Testis (tissue), 3 donors: ENCODE results near the gene CTTNBP2. TPM values are rescaled to one million over a fixed set of nuclear protein-coding genes. Genes with fewer than 3 reads are reported as not detected.

ENCODE experiments used
- DNase-seq: peaks from one replicate; pipeline ENCODE4 v3.0.0-alpha.2; 2019
- H3K27ac ChIP-seq, 2 donors: fragments of 200-600 bp; sonication (generic); one replicate each; pipeline ENCODE4 v1.5.1; 2019
- H3K27me3 ChIP-seq: fragments of 200-600 bp; sonication (generic); one replicate; pipeline ENCODE4 v1.5.1; 2019
- H3K36me3 ChIP-seq: fragments of 200-600 bp; sonication (generic); one replicate; pipeline ENCODE4 v1.5.1; 2017; ENCODE audit warnings: low read depth; ENCODE audit errors: missing control alignments
- H3K4me1 ChIP-seq: fragments of 200-600 bp; sonication (generic); one replicate; pipeline ENCODE4 v1.5.1; 2019
- H3K4me3 ChIP-seq, 2 donors: fragments of 200-600 bp; sonication (generic); one replicate each; pipeline ENCODE4 v1.5.1; 2017 to 2019
- H3K9me3 ChIP-seq: fragments of 200-600 bp; sonication (generic); one replicate; pipeline ENCODE4 v1.5.1; 2017
- CTCF ChIP-seq, 3 experiments: fragments of 450-650 bp in 2 of 3; fragments of 200-600 bp in 1 of 3; sonication (generic) in 1 of 3; IDR thresholded peaks; one replicate each; pipeline ENCODE4 v1.5.1; 2016 to 2019; ENCODE audit warnings: antibody characterized with exemption in 3 of 3, mild to moderate bottlenecking in 2 of 3, moderate library complexity in 1 of 3
- POLR2A ChIP-seq: fragments of 450-650 bp; IDR thresholded peaks from one replicate; pipeline ENCODE4 v1.6.1; 2017; ENCODE audit warnings: antibody characterized with exemption, mild to moderate bottlenecking, moderate library complexity
- WGBS, 2 donors: methylation state at CpG; one replicate each; pipeline ENCODE4 v1.1.5; 2018; 5-methylcytosine and 5-hydroxymethylcytosine counted together
- intact Hi-C: fragments of 100-400 bp; cut with DNase I; formaldehyde crosslinking; loops from one replicate; pipeline ENCODE4 v1.15.1; 2023; ENCODE audit warnings: low total_unique reads
- polyA plus RNA-seq: library from polyadenylated mRNA; stranded (reverse); fragments of 350-450 nt; fragmentation: Illumina TruSeq; extraction: RNeasy Lipid Tissue Mini Kit (QIAGEN cat#74804); gene quantifications from one replicate; pipeline ENCODE4 v1.2.3, GENCODE V29; 2014; ENCODE audit warnings: low read depth, low replicate concordance; ENCODE audit not compliant: insufficient read depth
- total RNA-seq, 2 donors: library from RNA; depleted of rRNA; stranded (reverse); fragments of >200 nt; gene quantifications; one replicate each; pipeline ENCODE4 v1.2.3, GENCODE V29; 2016

The CTTNBP2 gene
- total and polyA plus RNA-seq, 3 donors from 2014 or later, result 2.7 to 4.3 (median 3.4) TPM

GRCh38 chr7:117800406-117800805 is 72.8 kb downstream of the CTTNBP2 start:
- H3K36me3 ChIP-seq, result no peaks in the 10 kb centered on the region
- H3K4me1 ChIP-seq, result no peaks in the 10 kb centered on the region
- no peaks in the 10 kb centered on the region for H3K9me3 ChIP-seq
- WGBS, 2 donors, result 79 to 89% methylated on average over 3 of the region's 3 CpGs
- TF ChIP-seq POLR2A, result no peak
- H3K27ac ChIP-seq, result no peak overlapping the region
- H3K4me3 ChIP-seq, result no peak overlapping the region
- DNase-seq, result no peak
- no peaks in the 10 kb centered on the region for H3K27me3 ChIP-seq
- intact Hi-C loops, result no loop called here

- intact Hi-C loops, result no loop called here
- Histone ChIP-seq H3K9me3 (no peaks in the 10 kb centered on the region), H3K4me3 (no peak overlapping the region), H3K36me3 (no peaks in the 10 kb centered on the region), H3K27ac (no peak overlapping the region), H3K27me3 (no peaks in the 10 kb centered on the region), H3K4me1 (no peaks in the 10 kb centered on the region)
- TF ChIP-seq CTCF (IDR thresholded peaks at IDR 0.05), result no peak
- TF ChIP-seq POLR2A, result no peak
- no peak for DNase-seq
- 61 to 82% methylated on average over 1 of the region's 1 CpG for WGBS, 2 donors
Observed at GRCh38 chr7:117796889-117797288, 76.4 kb downstream of the CTTNBP2 start.

GRCh38 chr7:117793976-117794375 is 79.3 kb downstream of the CTTNBP2 start:
- Histone ChIP-seq H3K4me3 (no peak overlapping the region), H3K27me3 (no peaks in the 10 kb centered on the region), H3K4me1 (no peaks in the 10 kb centered on the region), H3K9me3 (no peaks in the 10 kb centered on the region), H3K27ac (no peak overlapping the region), H3K36me3 (no peaks in the 10 kb centered on the region)
- TF ChIP-seq POLR2A (no peak), CTCF (IDR thresholded peaks at IDR 0.05) (no peak)
- intact Hi-C loops, result no loop called here
- DNase-seq, result no peak
- 66 to 92% methylated on average over 2 of the region's 2 CpGs for WGBS, 2 donors

- intact Hi-C loops, result no loop called here
- no peaks in the 10 kb centered on the region for H3K9me3 ChIP-seq
- no peaks in the 10 kb centered on the region for H3K36me3 ChIP-seq
- no peak for DNase-seq
- TF ChIP-seq POLR2A, result no peak
- H3K27ac ChIP-seq, result no peak overlapping the region
- H3K27me3 ChIP-seq, result no peaks in the 10 kb centered on the region
- H3K4me3 ChIP-seq, result no peak overlapping the region
- no peaks in the 10 kb centered on the region for H3K4me1 ChIP-seq
- WGBS, 2 donors, result 96 to 97% methylated on average over 3 of the region's 3 CpGs
Observed at GRCh38 chr7:117793521-117793920, 79.7 kb downstream of the CTTNBP2 start.

- no peaks in the 10 kb centered on the region for H3K4me1 ChIP-seq
- no peak overlapping the region for H3K27ac ChIP-seq
- intact Hi-C loops, result no loop called here
- H3K36me3 ChIP-seq, result no peaks in the 10 kb centered on the region
- 90% methylated on average over 18 of the region's 18 CpGs for WGBS, 2 donors
- H3K9me3 ChIP-seq, result no peaks in the 10 kb centered on the region
- no peaks in the 10 kb centered on the region for H3K27me3 ChIP-seq
- no peak for DNase-seq
- TF ChIP-seq POLR2A (no peak), CTCF (IDR thresholded peaks at IDR 0.05) (no peak)
- no peak overlapping the region for H3K4me3 ChIP-seq
Observed at GRCh38 chr7:117791877-117792780, 81.1 kb downstream of the CTTNBP2 start.
